Glomerular visceral epithelial cell (primary cell): ENCODE data around the gene GSTM5.
A peak's percentile ranks its signal among the peaks of the same experiment; 100 is the strongest.
"Not testable (repeated sequence)": the region's sequence is repeated elsewhere in the genome, so short reads cannot be mapped to it uniquely, and the experiment has no call there.

Experiments
- DNase-seq: peaks from one replicate; pipeline ENCODE4 v3.0.0-alpha.2; 2016; ENCODE audit errors: extremely low spot score

GSTM5 gene

DNA sequence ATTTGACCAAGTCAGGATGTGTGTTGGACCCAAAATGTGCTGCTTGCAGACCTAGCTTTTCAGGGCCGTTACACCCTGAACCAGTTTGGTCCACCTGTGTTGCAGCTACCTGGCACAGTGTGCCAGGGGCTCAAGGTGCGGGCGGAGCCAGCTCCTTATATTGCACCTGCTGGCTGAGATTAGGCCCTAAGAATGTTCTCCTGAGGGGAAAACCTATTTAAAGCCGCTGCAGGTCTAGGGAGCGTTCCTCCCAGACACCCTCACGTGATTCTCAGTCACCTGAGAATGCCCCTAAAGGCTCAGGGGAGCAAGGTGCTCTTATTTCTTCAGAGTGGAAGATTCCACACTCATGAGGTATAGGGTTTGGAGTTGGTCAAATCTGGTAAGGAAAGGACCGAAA, 16.8 kb downstream of the GSTM5 start:
- DNase-seq: no peak

DNA sequence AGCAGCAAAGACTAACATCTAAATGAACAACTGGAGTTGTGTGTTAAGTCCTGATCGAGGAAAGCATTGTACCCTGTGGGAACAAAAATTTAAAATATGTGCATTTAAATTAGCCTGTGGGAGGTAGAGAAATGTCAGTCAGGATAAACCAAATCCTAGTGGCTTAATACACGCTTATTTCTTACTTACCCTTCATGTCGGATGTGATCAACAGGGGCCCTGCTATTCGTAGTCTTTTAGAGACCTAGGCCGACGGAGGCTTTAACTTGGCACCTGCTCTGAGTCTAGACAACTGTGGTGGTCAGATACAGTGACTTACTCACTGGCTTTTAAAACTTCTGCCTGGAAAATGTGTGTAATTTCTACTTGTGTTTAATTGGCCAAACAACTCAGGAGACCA, 18.6 kb downstream of the GSTM5 start:
- DNase-seq: no peak

DNA sequence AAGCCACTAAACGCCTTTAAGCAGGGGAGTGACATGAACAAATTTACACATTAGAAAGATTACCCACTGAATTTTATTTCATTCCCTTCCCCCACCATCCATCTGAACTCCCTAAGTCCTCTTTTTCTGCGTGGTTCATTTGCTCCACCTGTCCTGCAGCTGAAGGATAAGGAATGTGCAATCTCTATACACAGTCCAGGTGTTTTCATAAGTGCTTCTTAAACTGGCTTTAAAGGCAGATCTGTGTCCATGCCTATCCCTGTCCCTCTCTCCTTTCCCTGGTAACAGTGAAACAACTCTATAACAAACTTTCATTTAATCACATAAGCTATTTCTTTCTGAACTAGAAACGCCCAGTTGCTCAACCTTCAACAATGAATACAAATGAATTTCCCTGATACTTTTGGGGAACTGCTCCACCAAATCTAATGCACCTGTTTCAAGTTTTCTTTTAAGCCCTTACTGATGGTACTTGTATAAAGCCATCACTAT, 20.4 kb downstream of the GSTM5 start:
- DNase-seq: no peak

DNA sequence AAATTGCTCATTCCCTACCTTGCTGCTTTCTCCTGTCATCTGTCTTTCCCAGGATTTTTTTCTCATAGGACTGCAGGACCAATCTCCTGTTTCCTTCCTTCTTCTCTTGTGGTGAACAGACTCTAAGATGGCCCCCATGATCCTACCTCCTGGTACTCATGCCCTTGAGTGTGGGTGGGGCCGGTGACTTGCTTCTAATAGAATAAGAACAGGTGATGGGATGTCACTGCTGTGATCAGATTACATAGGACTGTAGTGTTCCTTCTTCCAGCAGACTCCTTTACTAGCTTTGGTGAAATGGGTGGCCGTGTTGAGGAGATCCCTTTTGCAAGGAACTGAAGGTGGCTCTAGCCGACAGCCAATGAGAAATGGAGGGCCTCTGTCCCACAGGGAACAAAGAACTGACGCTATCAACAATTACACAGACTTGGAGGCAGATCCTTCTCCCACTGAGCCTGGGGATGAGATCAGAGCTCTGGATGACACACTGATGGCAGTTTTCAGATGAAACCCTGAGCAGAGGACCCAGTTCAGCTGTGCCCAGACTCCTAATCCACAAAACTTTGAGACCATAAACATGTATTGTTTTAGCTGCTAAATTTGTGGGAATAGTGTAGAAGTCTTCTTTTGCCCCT, 21.3 kb downstream of the GSTM5 start:
- no peak for DNase-seq

DNA sequence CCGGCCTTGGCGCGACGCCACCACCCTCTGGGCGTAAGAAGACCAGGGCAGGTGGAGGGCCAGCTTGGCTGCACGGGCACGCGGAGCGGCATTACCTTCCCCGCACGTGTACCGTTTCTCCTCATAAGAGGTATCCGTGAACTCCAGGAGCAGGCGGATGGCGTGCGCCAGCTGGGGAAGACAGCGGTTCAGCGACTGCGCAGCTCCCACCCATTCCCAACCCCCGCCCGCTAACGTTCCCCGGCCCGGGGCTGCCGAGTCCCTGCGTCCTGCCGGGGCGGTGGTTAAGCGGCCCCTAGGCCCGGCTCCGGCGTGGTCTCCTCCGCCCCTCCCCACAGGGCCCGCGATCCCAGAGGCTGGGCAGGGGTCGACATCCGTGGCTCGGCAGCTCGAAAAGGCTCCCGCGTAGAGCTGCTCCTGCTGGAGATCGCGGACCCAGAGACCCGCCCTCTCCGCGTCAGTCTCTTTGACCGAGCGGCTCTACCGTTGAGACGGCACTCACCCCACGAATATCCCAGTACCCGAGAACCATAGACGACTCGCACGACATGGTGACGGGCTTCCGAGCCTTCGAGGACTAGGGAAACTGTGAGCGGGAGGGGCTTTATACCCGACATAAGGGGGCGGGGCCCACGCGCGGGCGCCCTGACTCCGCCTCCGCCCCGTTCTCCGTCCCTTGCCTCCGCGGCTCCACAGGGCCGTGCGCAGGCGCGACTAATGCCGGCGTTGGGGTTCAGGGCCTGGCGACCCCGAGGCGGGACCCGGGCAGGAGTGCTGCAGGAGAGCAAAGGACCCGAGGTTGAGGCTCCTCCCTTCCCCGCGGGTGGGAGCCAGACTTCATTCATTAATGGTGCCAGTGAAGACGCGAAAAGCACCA, 27.9 kb downstream of the GSTM5 start:
- peak; percentile 50 for DNase-seq

DNA sequence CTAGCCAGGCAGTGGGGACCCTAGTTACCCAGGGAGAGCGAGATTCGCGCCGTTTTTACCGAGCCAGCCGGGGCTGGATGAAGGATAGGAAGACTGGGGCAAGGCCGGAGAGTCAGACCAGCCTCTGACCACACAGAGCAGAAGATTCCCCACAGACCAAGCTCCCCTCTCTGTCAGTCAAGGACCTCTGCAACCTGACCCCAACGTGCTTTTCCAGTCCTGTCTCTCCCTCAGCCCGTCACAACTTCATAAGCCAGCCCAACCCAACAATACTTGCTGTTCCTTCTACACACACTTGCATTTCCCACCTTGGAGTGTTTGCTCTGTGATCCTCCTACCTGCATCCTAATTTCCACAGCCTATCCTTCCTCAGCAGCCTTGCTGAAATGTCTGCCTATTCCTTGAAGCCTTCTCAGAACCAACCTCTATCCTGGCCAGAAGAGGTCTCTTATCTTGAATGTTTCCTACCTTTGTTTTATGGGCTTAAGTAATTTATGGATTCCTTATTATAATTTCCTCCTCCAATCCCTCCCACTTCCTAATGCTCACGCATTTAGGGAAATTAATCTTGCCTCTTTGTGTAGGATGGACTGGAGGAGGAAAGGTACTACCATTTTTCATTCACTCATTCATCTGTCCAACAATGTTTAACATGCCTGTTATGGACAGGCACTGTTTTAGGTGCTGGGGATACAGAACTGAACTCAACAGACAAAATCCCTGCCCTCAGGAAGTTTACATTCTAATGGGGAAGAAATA, 28.7 kb downstream of the GSTM5 start, which contains the start of gene GSTM3:
GSTM3 (minus strand) TSS at position 424 of the 759 bp plus-strand sequence. CDS start 751 bp downstream, outside the sequence.
- no peak for DNase-seq

DNA sequence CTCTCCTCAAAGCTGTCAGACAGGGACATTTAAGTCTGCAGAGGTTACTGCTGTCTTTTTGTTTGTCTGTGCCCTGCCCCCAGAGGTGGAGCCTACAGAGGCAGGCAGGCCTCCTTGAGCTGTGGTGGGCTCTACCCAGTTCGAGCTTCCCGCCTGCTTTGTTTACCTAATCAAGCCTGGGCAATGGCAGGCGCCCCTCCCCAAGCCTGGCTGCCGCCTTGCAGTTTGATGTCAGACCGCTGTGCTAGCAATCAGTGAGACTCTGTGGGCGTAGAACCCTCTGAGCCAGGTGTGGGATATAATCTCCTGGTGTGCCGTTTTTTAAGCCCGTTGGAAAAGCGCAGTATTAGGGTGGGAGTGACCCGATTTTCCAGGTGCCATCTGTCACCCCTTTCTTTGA, 36.3 kb downstream of the GSTM5 start:
- not testable (repeated sequence) for DNase-seq

DNA sequence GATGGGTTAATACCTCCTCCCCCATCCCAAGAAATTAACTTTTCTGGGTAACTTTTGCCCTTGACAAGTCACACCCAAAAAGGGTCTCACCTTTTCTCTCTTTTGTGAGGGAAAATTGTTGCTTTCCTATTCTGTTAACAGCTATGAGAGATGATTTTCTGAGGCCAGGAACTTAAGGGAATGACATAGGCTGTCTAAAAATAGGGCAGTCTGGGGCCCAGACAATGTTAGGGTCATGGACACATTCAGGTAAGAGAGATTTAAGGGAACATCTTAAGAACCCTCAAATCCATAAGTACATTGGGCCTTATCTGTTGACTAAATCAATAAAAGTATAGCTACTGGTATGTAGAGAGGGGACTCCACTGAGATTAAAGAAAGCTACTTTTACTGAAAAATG, 37.2 kb downstream of the GSTM5 start:
- no peak for DNase-seq

DNA sequence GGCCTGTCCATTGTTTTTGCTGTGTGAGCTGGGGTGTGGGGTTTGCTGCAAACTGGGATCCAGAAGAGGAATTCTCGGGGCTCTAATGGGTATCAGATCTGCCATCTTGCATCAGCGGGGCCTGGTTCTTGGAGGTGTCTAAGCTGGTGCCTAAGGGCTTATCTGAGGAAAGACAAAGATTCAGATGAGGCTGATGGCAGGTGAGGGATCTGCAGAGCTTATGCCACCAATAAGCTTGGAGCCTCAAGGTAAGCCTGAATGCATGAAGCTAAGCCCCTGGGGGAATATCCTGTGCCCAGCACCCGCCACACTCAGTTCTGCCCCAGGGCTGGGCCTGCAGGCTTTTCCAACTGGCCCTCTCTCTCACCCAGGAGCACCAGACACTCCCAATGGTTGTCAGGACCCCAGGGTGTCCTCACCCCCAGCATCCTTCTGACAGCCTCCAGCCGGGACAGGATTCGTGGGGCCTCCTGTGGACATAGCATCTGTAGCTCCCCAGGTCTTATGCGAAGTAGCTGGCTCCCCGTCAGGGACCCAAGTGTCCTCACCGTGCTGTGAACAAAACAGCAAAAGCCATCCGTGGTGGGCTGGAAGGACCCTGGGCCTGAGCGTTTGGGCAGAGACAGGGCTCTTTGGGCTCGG, 38.3 kb downstream of the GSTM5 start:
- no peak for DNase-seq

DNA sequence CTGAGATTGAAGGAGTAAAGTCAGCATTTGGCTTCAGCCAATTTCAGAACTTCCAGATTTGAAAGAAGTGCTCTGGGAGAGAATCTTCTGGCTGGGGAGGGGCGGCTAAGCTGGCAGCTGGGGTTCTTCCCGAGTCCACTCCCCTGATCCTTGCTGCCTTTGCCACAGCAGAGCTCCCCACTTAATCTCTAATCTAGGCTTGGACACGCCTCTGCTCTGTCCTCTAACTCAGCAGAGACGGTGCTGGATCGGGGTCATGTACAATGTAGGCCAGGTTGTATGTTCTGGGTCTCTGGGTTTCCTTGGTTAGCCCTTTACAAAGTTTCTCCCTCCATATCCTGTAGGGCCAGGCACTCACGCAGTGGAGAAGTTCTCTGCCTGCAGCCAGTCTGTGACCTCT, 38.9 kb downstream of the GSTM5 start:
- no peak for DNase-seq

DNA sequence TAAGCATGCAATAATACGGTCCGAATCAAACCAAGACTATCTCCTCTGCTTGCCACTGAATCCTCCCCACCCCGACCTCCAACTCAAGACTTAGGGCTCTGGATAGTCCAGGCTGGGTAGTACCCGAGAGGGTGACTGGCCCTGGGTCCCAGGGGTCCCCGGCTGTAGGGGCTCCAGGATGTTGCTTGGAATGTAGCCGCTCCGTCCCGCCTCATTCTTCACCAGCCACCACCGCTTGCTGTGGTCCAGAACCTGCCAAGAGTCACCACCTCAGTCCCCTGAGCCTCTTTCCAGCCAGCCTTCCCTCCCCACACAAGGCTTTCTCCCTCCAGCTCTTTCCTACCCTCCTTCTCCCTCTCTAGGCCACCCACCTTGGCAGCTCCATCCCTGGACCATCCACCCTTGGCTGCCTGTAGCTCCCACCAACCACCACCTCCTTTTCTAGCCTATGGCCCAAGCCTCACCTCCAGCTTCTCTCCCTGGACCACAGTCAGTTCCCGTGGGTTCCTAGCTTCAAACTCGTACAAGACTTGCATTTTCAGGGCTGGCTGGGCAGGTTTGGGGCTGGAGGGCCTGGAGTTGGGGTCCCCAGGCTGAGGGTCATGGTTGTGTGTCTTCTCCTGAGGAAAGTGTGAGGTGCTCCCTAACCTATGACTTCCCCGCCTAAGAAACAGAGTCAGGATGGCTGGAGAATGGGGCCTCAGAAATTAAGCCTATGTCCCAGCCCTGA, 39.6 kb downstream of the GSTM5 start:
- DNase-seq: no peak

DNA sequence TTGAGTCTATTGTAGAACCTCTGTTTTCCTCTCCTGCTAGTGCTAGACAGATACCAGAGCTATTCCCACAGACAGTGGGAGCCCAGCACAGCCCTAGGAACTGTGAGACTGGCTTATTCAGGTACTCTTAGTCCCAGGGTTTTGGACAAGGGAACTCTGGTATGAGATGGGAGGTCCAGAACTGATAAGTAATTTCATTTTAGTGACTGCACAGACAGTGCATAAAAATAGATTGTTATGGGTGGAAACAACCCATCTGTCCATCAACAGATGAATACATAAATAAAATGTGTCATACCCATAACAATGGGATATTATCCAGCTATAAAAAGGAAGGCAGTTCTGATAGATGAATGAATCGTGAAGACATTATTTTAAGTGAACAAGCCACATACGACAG, 42.7 kb downstream of the GSTM5 start:
- DNase-seq: no peak

DNA sequence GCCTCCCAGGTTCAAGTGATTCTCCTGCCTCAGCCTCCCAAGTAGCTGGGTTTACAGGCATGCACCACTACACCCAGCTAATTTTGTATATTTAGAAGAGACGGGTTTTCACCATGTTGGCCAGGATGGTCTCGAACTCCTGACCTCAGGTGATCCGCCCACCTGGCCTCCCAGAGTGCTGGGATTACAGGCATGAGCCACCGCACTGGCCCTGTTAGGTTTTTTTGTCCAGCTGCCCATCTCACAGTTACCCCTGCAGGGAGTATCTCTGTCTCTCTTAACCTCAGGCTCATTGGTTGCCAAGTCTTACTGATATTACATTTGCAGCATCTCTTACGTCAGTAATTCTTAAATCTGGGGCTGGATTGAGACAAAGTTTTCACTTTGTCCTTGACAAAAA, 44.3 kb downstream of the GSTM5 start:
- DNase-seq: not testable (repeated sequence)

DNA sequence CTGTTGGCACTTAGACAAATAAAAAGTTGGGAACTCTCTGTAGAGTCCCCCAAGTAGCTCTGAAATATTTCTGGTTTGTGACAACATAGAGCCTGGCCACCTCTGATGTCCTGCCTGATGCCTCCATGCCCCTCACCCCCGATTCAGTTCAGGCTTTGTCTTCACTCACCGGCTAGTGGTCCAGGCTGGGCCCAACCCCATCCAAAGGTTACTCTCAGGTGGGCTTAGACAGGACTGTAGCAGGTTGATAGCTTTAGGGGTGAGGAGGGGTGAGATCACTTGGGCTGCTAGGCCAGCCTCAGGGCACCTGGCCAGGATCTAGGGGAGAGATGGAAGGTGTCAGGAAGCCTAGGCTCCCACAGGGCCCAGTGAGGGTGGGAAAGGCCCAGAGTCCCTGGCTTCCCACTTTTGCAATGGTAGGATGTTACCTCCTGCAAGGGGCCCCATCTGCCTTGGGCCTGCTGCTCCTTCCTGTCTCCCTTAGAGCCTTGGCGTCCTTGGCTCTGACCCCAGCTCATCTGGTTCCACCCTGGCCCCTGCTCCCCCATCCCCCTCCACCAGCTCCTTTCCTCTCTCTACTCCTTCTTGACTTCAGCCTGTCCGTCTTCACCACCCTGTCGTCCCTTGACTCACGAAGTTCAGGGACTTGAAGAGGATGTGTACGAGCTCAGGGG, 44.9 kb downstream of the GSTM5 start:
- no peak for DNase-seq

DNA sequence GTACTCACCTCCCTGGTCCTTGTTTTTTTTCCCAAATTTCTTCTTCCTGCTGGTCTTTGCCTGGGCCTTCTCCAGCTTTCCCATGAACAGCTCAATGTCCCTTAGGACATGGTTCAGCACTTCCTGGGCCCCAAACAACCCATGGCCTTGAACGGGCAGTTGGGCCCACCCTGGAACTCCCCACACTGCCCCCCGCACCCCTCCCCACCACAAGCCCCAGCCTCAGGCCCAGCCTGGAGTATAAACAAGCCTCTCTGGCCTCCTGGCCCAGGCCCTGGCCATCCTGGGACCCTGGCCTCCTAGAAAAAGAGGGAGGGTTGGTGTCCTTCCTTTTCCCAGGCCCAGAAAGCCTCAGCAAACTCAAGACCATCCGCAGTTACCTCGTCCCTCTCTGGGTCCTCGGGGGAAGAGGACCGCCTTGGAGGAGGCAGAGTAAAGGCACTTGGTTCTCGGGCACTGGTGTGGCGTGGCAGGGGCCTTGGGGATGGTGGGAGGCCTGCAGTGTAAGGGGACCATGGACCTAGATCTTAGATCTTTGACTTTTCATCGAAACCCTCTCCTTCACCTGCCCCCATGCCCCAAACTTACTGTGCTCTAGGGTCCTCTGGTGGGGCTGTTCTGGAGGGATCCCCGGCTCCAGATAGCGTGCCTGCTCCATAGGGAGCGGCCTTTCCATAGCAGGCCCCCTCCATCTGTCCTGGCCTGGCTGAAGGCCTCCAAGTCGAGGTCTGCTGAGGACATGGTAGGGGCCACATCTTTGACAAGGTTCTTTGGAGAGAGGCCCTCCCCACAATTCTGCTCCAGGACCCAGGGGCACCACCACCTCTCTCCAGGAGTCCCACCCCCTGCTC, 46.1 kb downstream of the GSTM5 start:
- no peak for DNase-seq

DNA sequence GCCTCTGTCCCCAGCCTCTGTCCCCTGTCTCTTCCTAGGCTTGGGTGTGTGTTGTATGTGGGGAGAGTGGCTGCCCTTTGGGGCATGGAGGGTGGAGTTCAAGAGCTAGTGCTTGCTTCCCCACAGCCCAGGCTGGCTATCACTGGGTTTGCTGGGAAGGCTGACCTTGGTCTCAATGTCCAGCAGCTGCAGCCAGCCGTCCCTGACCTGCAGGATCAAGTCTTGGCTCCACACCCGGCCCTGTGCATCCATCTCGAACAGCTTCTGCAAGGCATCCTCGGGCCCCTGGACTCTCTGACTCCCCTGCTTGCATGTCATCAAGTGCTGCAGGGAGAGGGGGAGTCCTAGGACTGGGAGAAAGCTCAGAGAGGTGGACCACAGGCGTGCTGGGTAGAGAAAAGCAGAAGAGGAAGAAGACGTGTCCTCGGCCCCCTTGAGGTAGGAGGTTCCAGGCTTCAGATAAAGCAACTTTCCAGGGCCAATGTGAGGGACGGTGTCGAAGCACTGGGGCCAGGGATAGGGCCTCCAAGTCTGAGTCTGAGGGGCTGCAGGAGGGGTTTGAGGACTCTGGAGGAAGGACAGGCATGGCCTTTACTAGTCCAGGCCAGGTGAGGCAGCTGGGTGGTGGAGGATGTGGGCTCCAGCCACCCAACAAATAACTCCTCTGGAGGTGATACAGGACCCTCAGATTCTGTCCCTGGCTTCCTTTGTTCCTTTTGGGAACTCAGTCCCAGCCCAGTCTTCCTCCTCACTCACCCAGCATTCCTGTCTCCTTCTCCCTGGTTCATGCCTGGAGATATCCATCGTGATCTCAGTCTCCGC, 47.7 kb downstream of the GSTM5 start:
- no peak for DNase-seq

DNA sequence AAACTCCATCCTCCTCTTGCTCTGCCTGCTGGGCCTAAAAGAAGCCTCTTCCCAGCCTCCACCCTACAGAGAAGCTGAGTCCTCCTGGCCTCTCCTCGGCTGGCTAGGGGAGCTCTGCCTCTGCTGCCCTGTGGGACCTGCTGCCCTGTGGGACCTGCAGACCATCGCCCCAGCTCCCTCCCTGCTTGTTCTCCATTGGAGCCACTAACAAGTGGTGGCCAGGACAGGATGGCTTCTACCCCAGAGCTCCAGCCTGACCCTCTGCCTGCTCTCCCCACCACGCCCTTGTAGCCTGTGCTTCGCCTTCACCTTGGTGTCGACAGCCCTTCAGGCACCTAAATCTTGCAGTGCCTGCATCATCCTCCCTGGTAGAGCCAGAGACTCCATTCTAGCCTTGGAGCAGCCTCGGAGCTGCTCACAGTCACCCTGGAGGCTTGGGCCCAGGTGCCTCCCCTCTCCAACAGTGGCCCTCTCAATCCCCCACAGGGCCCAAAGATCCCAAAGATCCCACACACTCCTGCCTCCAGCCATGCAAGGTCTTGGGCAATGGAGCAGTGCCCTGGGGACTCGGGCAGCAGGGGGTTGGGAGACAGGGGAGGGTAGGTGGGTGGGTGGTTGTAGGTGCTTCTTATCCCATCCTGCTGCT, 48.7 kb downstream of the GSTM5 start:
- DNase-seq: no peak
